Measurements from ENCODE around the gene APC.

- TF ChIP-seq POLR2AphosphoS5 (IDR thresholded peaks at IDR 0.05; ENCODE audit: low read depth, low read length) (no peak), ELF1 (IDR thresholded peaks at IDR 0.05; ENCODE audit: borderline replicate concordance, low read depth) (no peak), JUND (IDR thresholded peaks at IDR 0.05) (no peak), MAX (IDR thresholded peaks at IDR 0.05) (no peak), ZNF274 (IDR thresholded peaks at IDR 0.05; ENCODE audit: low read depth, low read length) (no peak), TCF7L2 (IDR thresholded peaks at IDR 0.05; ENCODE audit: borderline replicate concordance, extremely low read depth, insufficient read depth, insufficient read length) (no peak), SP1 (IDR thresholded peaks at IDR 0.05; ENCODE audit: low read depth) (no peak), EZH2phosphoT487 (IDR thresholded peaks at IDR 0.05; ENCODE audit: borderline replicate concordance) (no peak), POLR2A (IDR thresholded peaks at IDR 0.05; ENCODE audit: borderline replicate concordance, extremely low read depth, insufficient read depth, insufficient read length) (no peak)
- TF ChIP-seq, protein P1, sequence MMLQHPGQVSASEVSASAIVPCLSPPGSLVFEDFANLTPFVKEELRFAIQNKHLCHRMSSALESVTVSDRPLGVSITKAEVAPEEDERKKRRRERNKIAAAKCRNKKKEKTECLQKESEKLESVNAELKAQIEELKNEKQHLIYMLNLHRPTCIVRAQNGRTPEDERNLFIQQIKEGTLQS (IDR thresholded peaks at IDR 0.05), result no peak
- TF ChIP-seq, protein P2, sequence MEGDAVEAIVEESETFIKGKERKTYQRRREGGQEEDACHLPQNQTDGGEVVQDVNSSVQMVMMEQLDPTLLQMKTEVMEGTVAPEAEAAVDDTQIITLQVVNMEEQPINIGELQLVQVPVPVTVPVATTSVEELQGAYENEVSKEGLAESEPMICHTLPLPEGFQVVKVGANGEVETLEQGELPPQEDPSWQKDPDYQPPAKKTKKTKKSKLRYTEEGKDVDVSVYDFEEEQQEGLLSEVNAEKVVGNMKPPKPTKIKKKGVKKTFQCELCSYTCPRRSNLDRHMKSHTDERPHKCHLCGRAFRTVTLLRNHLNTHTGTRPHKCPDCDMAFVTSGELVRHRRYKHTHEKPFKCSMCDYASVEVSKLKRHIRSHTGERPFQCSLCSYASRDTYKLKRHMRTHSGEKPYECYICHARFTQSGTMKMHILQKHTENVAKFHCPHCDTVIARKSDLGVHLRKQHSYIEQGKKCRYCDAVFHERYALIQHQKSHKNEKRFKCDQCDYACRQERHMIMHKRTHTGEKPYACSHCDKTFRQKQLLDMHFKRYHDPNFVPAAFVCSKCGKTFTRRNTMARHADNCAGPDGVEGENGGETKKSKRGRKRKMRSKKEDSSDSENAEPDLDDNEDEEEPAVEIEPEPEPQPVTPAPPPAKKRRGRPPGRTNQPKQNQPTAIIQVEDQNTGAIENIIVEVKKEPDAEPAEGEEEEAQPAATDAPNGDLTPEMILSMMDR (IDR thresholded peaks at IDR 0.05 in 2 of 3, conservative IDR thresholded peaks at IDR 0.05 in 1 of 3; ENCODE audit: borderline replicate concordance in 1 of 3, insufficient read depth in 1 of 3, low read depth in 2 of 3, low read length in 2 of 3), result peak; percentile 54 to 76 (median 73); a peak in 5 of 6 replicates
- TF ChIP-seq, protein P3, sequence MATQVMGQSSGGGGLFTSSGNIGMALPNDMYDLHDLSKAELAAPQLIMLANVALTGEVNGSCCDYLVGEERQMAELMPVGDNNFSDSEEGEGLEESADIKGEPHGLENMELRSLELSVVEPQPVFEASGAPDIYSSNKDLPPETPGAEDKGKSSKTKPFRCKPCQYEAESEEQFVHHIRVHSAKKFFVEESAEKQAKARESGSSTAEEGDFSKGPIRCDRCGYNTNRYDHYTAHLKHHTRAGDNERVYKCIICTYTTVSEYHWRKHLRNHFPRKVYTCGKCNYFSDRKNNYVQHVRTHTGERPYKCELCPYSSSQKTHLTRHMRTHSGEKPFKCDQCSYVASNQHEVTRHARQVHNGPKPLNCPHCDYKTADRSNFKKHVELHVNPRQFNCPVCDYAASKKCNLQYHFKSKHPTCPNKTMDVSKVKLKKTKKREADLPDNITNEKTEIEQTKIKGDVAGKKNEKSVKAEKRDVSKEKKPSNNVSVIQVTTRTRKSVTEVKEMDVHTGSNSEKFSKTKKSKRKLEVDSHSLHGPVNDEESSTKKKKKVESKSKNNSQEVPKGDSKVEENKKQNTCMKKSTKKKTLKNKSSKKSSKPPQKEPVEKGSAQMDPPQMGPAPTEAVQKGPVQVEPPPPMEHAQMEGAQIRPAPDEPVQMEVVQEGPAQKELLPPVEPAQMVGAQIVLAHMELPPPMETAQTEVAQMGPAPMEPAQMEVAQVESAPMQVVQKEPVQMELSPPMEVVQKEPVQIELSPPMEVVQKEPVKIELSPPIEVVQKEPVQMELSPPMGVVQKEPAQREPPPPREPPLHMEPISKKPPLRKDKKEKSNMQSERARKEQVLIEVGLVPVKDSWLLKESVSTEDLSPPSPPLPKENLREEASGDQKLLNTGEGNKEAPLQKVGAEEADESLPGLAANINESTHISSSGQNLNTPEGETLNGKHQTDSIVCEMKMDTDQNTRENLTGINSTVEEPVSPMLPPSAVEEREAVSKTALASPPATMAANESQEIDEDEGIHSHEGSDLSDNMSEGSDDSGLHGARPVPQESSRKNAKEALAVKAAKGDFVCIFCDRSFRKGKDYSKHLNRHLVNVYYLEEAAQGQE (IDR thresholded peaks at IDR 0.05; ENCODE audit: low read depth), result no peak
These were observed 110.6 kb downstream of the APC start for GRCh38 chr5:112848116-112848811.
